Mesothelial cell of epicardium (in vitro differentiated cells): Measurements from ENCODE around the gene PDLIM3. TPM values are rescaled to one million over a fixed set of nuclear protein-coding genes. Genes with fewer than 3 reads are reported as not detected.
"Not testable (repeated sequence)": the region's sequence is repeated elsewhere in the genome, so short reads cannot be mapped to it uniquely, and the experiment has no call there.

Experiments used
- DNase-seq, 2 experiments: peaks; one replicate each; pipeline ENCODE4 v3.0.0; 2021; ENCODE audit warnings: low spot score in 2 of 2; ENCODE audit not compliant: unreplicated experiment in 2 of 2
- H3K27ac Mint-ChIP-seq: 2 replicates; pipeline ENCODE4 v1.8.0; 2021; ENCODE audit warnings: mixed read lengths
- H3K27me3 Mint-ChIP-seq: 2 replicates; pipeline ENCODE4 v1.8.0; 2021; ENCODE audit warnings: low read depth, mixed read lengths
- H3K36me3 Mint-ChIP-seq: 2 replicates; pipeline ENCODE4 v1.8.0; 2021; ENCODE audit warnings: mixed read lengths
- H3K4me1 Mint-ChIP-seq: 2 replicates; pipeline ENCODE4 v1.8.0; 2021; ENCODE audit warnings: mixed read lengths
- H3K4me3 Mint-ChIP-seq: 2 replicates; pipeline ENCODE4 v1.8.0; 2021; ENCODE audit warnings: mild to moderate bottlenecking, moderate library complexity, mixed read lengths
- H3K9me3 Mint-ChIP-seq: 2 replicates; pipeline ENCODE4 v1.8.0; 2021; ENCODE audit warnings: mixed read lengths
- CTCF ChIP-seq: fragments of 200-600 bp; sonication (generic); IDR thresholded peaks from one replicate; pipeline ENCODE4 v1.5.0; 2021; ENCODE audit warnings: antibody characterized with exemption; ENCODE audit not compliant: unreplicated experiment
- total RNA-seq: library from RNA; stranded (reverse); gene quantifications from 3 replicates; pipeline ENCODE4 v1.2.1, GENCODE V29; 2021

Gene PDLIM3
- total RNA-seq, 1 donor from 2014 or later = 11.2 TPM

GRCh38 chr4:185559915-185560281 lies 24.6 kb upstream of the PDLIM3 start:
- Mint-ChIP-seq H3K27ac (no peak overlapping the region), H3K36me3 (no peaks in the 10 kb centered on the region), H3K4me3 (no peak overlapping the region), H3K9me3 (peaks cover 51% of the 10 kb centered on the region), H3K4me1 (no peaks in the 10 kb centered on the region), H3K27me3 (no peaks in the 10 kb centered on the region)
- no peak for DNase-seq
- no peak for TF ChIP-seq CTCF

DNA sequence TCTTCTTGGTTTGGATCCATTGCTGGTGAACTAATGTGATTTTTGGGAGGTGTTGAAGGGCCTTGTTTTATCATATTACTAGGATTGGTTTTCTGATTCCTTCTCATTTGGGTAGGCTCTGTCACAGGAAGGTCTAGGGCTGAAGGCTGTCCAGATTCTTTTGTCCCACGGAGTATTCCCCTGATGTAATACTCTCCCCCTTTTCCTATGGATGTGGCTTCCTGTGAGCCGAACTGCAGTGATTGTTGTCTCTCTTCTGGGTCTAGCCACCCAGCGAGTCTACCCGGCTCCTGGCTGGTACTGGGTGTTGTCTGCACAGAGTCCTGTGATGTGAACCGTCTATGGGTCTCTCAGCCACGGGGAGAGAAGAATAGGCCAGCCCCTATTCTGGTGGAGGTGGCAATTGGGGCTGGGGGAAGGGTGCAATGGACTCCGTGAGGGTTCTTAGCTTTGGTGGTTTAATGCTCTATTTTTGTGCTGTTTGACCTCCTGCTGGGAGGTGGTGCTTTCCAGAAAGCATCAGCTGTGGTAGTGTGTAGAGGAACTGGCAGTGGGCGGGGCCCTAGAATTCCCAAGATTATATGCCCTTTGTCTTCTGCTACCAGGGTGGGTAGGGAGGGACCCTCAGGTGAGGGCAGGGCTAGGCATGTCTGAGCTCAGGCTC lies 24.1 kb upstream of the PDLIM3 start:
- not testable (repeated sequence) for H3K27ac Mint-ChIP-seq, DNase-seq, H3K4me1 Mint-ChIP-seq, H3K27me3 Mint-ChIP-seq, H3K36me3 Mint-ChIP-seq, H3K4me3 Mint-ChIP-seq
- H3K9me3 Mint-ChIP-seq = peaks cover 47% of the 10 kb centered on the region

DNA sequence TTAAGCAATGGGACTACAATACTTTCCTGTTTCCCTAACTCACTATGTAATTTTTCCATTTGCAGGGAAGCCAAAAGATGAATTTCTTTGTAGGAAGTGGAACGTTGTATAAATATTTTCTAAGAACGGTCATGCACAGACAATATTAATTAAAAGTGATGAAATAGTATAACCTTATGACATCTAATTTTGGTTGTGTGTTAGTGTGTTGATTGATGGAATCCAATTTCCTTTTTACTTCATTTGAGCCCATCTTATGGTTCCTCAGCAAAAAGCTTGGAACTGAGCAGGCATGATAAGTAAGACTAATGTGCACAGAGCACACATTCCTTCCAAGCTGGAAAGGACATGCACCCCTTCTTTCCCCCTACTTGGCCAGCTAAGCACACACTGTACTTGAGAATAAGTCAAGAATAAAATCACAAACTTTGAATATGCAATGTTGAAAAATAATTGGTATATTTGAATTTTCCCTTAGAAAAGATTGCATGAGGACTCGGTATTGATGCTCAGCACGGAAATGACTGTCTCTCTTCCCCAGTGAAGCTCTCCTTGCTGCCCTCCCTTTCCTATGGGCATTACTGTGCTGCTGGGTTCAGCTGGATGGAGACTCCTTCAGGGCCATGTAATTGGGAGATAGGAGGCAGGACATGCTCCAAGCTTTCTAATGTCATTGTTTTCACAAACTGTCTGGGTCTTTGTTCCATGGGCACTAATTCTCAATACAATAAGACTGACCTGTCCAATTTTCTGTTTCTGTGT lies 19.2 kb upstream of the PDLIM3 start:
- Mint-ChIP-seq H3K9me3 (peaks cover 36% of the 10 kb centered on the region), H3K36me3 (no peaks in the 10 kb centered on the region), H3K4me3 (no peak overlapping the region), H3K27ac (no peak overlapping the region), H3K4me1 (peaks cover 8% of the 10 kb centered on the region), H3K27me3 (peaks cover 2% of the 10 kb centered on the region)
- no peak for DNase-seq
- TF ChIP-seq CTCF = no peak

- no peaks in the 10 kb centered on the region for H3K36me3 Mint-ChIP-seq
Measured at GRCh38 chr4:185552254-185552653, 16.9 kb upstream of the PDLIM3 start.

DNA sequence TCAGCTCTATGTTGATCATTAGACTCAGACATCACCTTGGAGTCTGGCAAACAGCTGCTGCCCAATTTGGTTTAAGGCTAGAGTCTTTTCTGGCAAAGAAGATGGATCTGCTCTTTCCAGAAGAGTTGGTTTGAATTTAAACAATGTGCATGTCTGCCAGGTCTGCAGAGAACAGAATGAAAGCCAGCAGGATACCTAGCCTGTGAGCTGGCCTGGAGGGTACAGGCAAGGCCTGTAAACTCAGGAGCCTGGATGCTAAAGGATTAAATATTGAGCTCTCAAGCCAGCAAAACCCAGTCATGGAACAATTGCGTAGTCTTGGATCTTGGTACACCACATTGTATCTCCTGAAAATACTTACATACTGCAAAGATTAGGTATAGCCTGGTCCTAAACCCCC lies 15.6 kb upstream of the PDLIM3 start:
- Mint-ChIP-seq H3K9me3 (peaks cover 3% of the 10 kb centered on the region), H3K4me1 (peaks cover 8% of the 10 kb centered on the region), H3K27me3 (peaks cover 2% of the 10 kb centered on the region), H3K36me3 (no peaks in the 10 kb centered on the region), H3K4me3 (no peak overlapping the region), H3K27ac (no peak overlapping the region)
- TF ChIP-seq CTCF = no peak
- DNase-seq = no peak

More at GRCh38 chr4:185552254-185552653, 16.9 kb upstream of the PDLIM3 start:
- no peak for DNase-seq
- Mint-ChIP-seq H3K9me3 (peaks cover 14% of the 10 kb centered on the region), H3K4me1 (peaks cover 8% of the 10 kb centered on the region), H3K27ac (no peak overlapping the region), H3K4me3 (no peak overlapping the region), H3K27me3 (peaks cover 2% of the 10 kb centered on the region)
- no peak for TF ChIP-seq CTCF

DNA sequence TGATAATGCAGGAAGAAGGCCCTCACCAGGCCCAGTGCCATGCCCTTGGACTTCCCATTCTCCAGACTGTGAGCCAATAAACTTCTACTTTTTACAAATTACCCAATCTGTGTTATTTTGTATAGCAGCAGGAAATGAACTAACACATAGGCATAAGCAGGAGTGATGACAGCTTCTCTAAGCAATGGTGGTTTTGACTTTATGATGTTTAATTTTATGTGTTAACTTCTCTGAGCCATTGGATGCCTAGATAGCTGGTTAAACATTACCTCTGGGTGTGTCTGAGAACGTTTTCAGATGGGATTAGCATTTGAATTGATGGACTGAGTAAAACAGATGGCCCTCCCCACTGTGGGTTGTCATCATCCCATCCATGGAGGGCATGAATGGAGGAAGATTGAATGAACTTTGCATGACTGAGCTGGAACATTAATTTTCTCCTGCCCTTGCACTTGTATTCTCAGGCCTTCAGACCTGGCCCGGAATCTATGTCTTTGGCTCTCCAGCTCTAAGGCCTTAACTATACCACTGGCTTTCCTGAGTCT lies 13.9 kb upstream of the PDLIM3 start:
- no peaks in the 10 kb centered on the region for H3K36me3 Mint-ChIP-seq
- H3K4me3 Mint-ChIP-seq = no peak overlapping the region
- H3K27ac Mint-ChIP-seq = no peak overlapping the region

More for the DNA sequence above, 13.9 kb upstream of the PDLIM3 start:
- Mint-ChIP-seq H3K27me3 (peaks cover 2% of the 10 kb centered on the region), H3K9me3 (no peaks in the 10 kb centered on the region), H3K4me1 (peaks cover 5% of the 10 kb centered on the region)
- TF ChIP-seq CTCF = no peak
- DNase-seq = no peak
